GM18519 (cell line): ENCODE results near the gene CMTM1.
A peak's percentile ranks its signal among the peaks of the same experiment; 100 is the strongest.

ENCODE experiments used
- ATAC-seq: cut with Tn5 transposase; IDR thresholded peaks from one replicate; pipeline ENCODE4 v1.9.1; 2021; ENCODE audit warnings: mild to moderate bottlenecking, moderate library complexity; ENCODE audit not compliant: unreplicated experiment, low FRiP score

The CMTM1 gene

DNA sequence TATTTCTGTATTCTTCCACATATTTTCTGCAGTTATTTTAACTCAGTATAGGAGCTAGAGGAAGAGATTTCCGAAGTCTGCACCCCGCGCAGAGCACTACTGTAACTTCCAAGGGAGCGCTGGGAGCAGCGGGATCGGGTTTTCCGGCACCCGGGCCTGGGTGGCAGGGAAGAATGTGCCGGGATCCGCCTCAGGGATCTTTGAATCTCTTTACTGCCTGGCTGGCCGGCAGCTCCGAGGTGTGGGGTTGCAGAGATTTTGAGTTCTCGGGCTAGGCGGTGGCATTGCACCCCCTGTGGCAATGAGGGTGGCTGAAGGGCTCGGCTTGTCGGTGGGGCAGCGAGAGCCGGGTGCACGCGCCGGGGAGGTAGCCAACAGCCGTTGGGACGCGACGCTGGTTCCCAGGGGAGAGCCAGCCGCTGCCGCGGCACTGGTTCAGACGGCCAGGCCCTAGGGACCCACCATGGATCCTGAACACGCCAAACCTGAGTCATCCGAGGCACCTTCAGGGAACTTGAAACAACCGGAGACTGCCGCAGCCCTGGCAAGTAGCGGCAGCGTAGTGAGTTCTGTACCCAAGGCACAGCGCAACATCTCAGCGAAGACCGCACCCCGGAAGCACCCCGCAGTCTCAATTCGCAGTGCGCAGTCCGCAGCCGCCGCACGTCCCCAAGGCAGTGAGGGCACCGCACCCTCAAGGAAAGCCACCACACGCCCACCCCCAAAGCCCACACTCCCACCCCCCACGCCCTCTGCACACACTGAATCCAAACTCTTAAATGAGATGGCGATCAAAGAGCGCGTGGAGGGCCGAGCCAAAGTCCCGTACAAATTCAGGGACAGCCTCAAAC, at the start of gene CMTM1:
CMTM1 (plus strand) TSS at position 389 of the 851 bp plus-strand sequence; CDS start at position 464, 75 bp downstream.
- no peak for ATAC-seq

- no peak for ATAC-seq
Measured at GRCh38 chr16:66516509-66516807, 49.8 kb upstream of the CMTM1 start.

- peak; percentile 95 for ATAC-seq
Measured at GRCh38 chr16:66516808-66517585, 49.2 kb upstream of the CMTM1 start.

DNA sequence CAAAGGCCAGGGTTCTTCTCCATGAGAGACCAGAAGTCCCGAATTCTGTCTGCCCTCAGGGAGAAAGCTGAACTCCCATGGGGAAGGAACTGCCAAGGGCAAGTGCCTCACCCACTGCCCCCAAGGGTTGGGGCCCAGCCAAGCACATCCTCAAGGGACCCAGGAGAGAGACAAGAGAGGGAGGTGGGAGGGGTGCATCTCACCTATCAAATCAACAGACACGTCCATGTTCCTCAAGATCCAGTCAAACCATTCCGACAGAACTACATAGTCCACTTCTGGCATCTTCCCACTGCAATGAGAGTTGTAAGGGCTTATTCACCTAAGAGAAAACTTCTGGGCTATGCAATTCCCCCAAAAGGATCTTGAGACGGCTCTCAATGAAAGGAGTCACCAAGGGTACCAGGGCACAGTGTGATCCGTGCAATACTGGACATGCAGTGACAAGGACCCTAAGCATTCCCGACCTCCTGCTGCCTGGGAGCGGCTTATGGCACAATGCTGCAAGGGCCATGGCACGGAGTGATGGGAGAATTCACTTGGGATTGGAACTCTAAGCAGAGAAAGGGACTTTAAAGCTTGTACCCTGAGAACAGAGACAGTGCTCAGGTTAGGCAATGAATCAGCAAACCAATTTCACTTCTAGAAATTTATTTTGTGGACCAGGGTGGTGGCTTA, 48.5 kb upstream of the CMTM1 start:
- ATAC-seq: no peak

GRCh38 chr16:66519482-66520373, 46.5 kb upstream of the CMTM1 start:
- no peak for ATAC-seq

- ATAC-seq: no peak
Measured at GRCh38 chr16:66520406-66521170, 45.7 kb upstream of the CMTM1 start.

- no peak for ATAC-seq
Measured at GRCh38 chr16:66521252-66521713, 45.0 kb upstream of the CMTM1 start.

DNA sequence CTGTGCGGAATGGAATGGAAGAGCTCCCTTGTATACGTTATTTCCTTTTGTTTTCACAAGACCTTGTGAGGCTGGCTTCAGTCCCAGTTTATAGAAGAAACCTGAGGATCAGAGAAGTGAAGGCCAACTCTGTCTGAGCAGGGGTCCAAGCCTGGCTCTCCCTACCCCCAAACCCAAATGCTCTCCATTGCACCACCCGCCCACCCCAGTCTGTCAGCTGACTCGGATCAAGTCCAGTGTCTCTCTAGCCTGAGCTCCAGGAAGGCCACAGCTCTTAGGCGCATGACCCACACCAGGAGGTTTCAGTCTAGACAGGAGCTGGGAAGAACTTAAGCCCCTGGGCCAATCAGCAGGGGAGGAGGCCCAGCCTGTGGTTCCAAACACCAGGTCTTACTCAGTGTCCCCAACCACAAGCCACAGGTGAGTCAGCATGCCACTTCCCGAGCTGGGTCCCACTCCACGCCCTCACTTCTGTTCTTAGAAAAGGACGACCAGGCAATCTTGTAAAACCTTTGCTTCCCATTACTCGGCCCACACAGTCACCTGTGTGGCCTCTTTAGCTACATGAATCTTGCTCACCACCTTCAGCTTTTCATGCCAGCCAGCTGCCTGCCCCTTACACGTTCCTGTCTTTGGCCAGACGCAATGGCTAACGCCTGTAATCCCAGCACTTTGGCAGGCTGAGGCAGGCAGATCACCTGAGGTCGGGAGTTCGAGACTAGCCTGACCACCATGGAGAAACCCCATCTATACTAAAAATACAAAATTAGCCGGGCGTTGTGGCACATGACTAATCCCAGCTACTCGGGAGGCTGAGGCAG, 44.1 kb upstream of the CMTM1 start:
- ATAC-seq: peak; percentile 53

- ATAC-seq: no peak
Measured at GRCh38 chr16:66522816-66523590, 43.2 kb upstream of the CMTM1 start.

GRCh38 chr16:66523861-66524354, 42.3 kb upstream of the CMTM1 start:
- no peak for ATAC-seq

DNA sequence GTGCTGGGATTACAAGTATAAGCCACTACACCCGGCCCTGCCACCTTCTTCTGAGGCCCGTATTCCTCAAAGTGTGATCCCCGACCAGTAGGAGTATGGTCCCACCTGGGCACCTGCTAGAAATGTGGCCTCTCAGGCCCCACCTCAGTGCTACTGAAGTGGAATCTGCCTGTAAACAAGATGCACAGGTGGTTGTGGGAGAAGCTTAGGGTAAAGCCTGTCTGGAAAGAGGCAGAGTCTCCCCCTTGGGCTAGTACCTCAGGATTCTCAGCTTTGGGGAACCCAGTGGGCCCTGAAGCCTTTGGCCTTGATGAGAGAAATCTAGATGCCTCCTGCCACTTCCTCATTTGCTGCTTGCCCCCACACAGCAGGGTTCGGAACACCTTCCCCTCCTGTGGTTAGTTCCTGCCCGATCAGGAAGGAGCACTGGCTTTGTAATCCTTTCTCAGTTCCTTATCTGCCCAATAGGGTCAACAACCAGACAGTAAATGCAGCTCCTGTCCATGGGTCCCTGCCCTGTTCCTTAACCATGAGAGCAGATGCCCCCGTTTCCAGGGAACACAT, 41.6 kb upstream of the CMTM1 start:
- peak; percentile 47 for ATAC-seq

DNA sequence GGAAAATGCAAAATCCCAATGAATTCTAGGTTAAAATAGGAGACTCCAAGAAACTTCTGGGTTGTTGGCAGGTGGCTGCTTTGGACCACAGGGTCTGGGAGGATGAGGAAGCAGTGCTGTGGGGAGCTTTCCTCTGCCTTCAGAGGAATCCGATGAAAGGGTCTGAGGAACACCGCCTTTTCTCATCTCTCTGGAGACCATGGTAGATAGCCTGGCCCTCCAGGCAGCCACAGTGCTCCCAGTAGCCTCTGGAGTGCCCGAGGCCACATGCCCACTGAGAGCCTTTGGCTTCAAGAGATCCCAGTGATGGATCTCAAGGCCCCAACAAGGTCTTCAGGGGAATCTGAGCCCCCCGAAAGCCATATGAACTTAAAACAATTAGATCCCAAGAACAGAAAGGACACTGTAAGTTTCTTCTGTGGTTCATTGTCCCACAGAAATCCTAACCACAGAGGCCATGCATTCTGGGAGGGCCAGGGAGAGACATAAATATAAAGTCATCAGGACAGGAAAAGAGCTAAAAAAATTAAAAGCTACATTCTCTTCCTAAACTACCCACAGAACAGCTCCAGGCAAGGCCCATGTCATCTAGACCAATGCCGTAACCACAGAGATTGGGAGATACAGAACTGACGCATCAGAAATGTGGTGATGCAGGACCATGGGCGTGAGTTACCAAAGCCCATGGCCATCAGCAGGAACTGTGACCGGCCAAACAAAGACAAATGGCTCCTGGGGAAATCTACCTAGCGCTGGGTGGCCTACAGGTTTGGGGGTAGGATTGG, 40.7 kb upstream of the CMTM1 start:
- no peak for ATAC-seq

GRCh38 chr16:66528294-66528693, 37.9 kb upstream of the CMTM1 start:
- no peak for ATAC-seq

- ATAC-seq: no peak
Measured at GRCh38 chr16:66529475-66529874, 36.8 kb upstream of the CMTM1 start.

- no peak for ATAC-seq
Measured at GRCh38 chr16:66534376-66534799, 31.9 kb upstream of the CMTM1 start.

DNA sequence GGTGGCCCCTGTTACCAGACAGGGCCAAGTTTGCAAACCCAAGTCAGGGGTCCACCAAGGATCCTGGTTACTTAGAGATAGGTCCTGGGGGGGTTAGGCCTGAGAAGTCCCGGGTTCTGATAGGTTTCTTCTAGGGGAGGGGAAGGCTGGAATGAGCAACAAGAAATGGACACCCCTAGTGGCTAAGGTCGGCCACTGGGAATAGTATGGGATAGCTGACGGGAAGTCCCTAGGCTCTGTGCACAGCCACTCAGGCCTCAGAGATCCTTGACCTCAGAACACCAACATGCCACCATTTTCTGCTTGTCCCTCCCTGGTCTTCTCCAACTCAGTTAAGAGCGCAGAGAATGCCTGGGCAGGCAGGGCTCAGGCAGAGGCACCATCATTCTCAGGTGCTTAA, 29.7 kb upstream of the CMTM1 start:
- no peak for ATAC-seq

DNA sequence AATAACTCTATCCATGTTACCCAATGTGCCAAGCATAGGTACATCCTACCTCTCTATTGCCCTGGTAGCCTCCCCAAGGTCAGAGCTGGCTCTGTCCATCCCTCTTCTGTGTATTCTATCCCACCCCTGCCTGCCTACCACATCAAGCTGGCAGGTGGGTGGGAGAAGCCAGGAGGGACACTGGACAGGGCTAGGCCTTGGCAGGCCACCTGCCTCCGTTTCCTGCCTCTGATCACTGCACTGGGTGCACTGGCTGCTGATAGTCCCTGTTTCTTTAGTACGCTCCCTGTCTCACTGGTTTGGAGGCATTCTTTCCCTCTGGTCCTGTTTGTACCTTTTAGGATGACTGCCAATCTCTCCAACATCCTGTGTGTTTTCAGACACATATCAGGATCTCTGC, 29.0 kb upstream of the CMTM1 start:
- no peak for ATAC-seq
